WERI-Rb-1 (cell line): ENCODE measurements around the gene DHRS12.

Experiments used
- DNase-seq: peaks from one replicate; pipeline ENCODE4 v3.0.0-alpha.2; 2020
- H3K27ac ChIP-seq: fragments of 250-450 bp; sonication (Bioruptor Pico); 2 replicates; pipeline ENCODE4 v1.5.1; 2020; ENCODE audit warnings: mild to moderate bottlenecking, moderate library complexity
- H3K27me3 ChIP-seq: fragments of 250-450 bp; sonication (Bioruptor Pico); 2 replicates; pipeline ENCODE4 v1.5.1; 2021; ENCODE audit warnings: mild to moderate bottlenecking, low read depth, moderate library complexity; ENCODE audit not compliant: insufficient read depth, severe bottlenecking
- H3K36me3 ChIP-seq: fragments of 250-450 bp; sonication (Bioruptor Pico); 2 replicates; pipeline ENCODE4 v1.5.1; 2020; ENCODE audit warnings: mild to moderate bottlenecking, moderate library complexity
- H3K4me3 ChIP-seq: 2 replicates; pipeline ENCODE4 v1.5.1; 2011; ENCODE audit warnings: low read depth, mild to moderate bottlenecking, control low read depth, low read length
- H3K9me3 ChIP-seq: fragments of 250-450 bp; sonication (Bioruptor Pico); 2 replicates; pipeline ENCODE4 v1.5.1; 2021; ENCODE audit warnings: mild to moderate bottlenecking, moderate library complexity; ENCODE audit not compliant: severe bottlenecking
- CTCF ChIP-seq: IDR thresholded peaks from 2 replicates; pipeline ENCODE4 v1.5.1; 2011; ENCODE audit warnings: low read depth, mild to moderate bottlenecking, control low read depth, inconsistent platforms, low read length

DHRS12 gene

GRCh38 chr13:51737609-51738008 lies 66.4 kb downstream of the DHRS12 start:
- Histone ChIP-seq H3K36me3 (no peaks in the 10 kb centered on the region), H3K27ac (no peak overlapping the region), H3K27me3 (no peaks in the 10 kb centered on the region), H3K9me3 (no peaks in the 10 kb centered on the region), H3K4me3 (no peak overlapping the region)
- DNase-seq = no peak
- no peak for TF ChIP-seq CTCF

GRCh38 chr13:51734786-51735185 lies 69.2 kb downstream of the DHRS12 start:
- Histone ChIP-seq H3K27me3 (no peaks in the 10 kb centered on the region), H3K9me3 (no peaks in the 10 kb centered on the region), H3K4me3 (no peak overlapping the region), H3K36me3 (no peaks in the 10 kb centered on the region), H3K27ac (no peak overlapping the region)
- no peak for DNase-seq
- no peak for TF ChIP-seq CTCF

- Histone ChIP-seq H3K27ac (no peak overlapping the region), H3K27me3 (no peaks in the 10 kb centered on the region), H3K4me3 (no peak overlapping the region), H3K36me3 (no peaks in the 10 kb centered on the region), H3K9me3 (no peaks in the 10 kb centered on the region)
- DNase-seq = no peak
- TF ChIP-seq CTCF = no peak
These were observed 70.3 kb downstream of the DHRS12 start for GRCh38 chr13:51733374-51734298.

GRCh38 chr13:51731759-51732158 lies 72.2 kb downstream of the DHRS12 start:
- no peak overlapping the region for H3K4me3 ChIP-seq
- no peak for TF ChIP-seq CTCF
- DNase-seq = no peak
- no peaks in the 10 kb centered on the region for H3K9me3 ChIP-seq
- H3K36me3 ChIP-seq = no peaks in the 10 kb centered on the region
- no peak overlapping the region for H3K27ac ChIP-seq
- H3K27me3 ChIP-seq = no peaks in the 10 kb centered on the region

GRCh38 chr13:51730927-51731326 lies 73.0 kb downstream of the DHRS12 start:
- TF ChIP-seq CTCF = no peak
- no peaks in the 10 kb centered on the region for H3K36me3 ChIP-seq
- no peaks in the 10 kb centered on the region for H3K9me3 ChIP-seq
- H3K27me3 ChIP-seq = no peaks in the 10 kb centered on the region
- no peak overlapping the region for H3K4me3 ChIP-seq
- no peak overlapping the region for H3K27ac ChIP-seq
- no peak for DNase-seq
